ENCODE data around the gene MYCBP2.
"Not testable (repeated sequence)": the region's sequence is repeated elsewhere in the genome, so short reads cannot be mapped to it uniquely, and the experiment has no call there.

MYCBP2 gene

GRCh38 chr13:77356155-77356554, 29.3 kb upstream of the MYCBP2 start:
- Histone ChIP-seq H3K27me3 (ENCODE audit: control insufficient read depth in 1 of 2, insufficient read depth in 2 of 2, low read length in 2 of 2) (no peaks in the 10 kb centered on the region), H3K9me3 (ENCODE audit: low read length) (no peaks in the 10 kb centered on the region), H3K36me3 (ENCODE audit: insufficient read depth, low read length) (no peaks in the 10 kb centered on the region), H3K4me3 (ENCODE audit: low read depth in 1 of 2, low read length in 2 of 2) (no peak overlapping the region), H3K4me1 (ENCODE audit: insufficient read depth, low read length) (no peaks in the 10 kb centered on the region), H3K9ac (ENCODE audit: low read length) (no peak overlapping the region), H3K27ac (ENCODE audit: low read depth, low read length) (no peak overlapping the region)

GRCh38 chr13:77353995-77354394, 27.1 kb upstream of the MYCBP2 start:
- Histone ChIP-seq H3K4me1 (ENCODE audit: insufficient read depth, low read length) (no peaks in the 10 kb centered on the region), H3K27ac (ENCODE audit: low read depth, low read length) (no peak overlapping the region), H3K4me3 (ENCODE audit: low read depth in 1 of 2, low read length in 2 of 2) (no peak overlapping the region), H3K9me3 (ENCODE audit: low read length) (no peaks in the 10 kb centered on the region), H3K36me3 (ENCODE audit: insufficient read depth, low read length) (no peaks in the 10 kb centered on the region), H3K9ac (ENCODE audit: low read length) (no peak overlapping the region), H3K27me3 (ENCODE audit: control insufficient read depth in 1 of 2, insufficient read depth in 2 of 2, low read length in 2 of 2) (no peaks in the 10 kb centered on the region)

- no peaks in the 10 kb centered on the region for H3K27me3 ChIP-seq (ENCODE audit: control insufficient read depth in 1 of 2, insufficient read depth in 2 of 2, low read length in 2 of 2)
- H3K27ac ChIP-seq (ENCODE audit: low read depth, low read length): no peak overlapping the region
- H3K9me3 ChIP-seq (ENCODE audit: low read length): no peaks in the 10 kb centered on the region
- no peak overlapping the region for H3K9ac ChIP-seq (ENCODE audit: low read length)
- H3K36me3 ChIP-seq (ENCODE audit: insufficient read depth, low read length): no peaks in the 10 kb centered on the region
- H3K4me3 ChIP-seq (ENCODE audit: low read depth in 1 of 2, low read length in 2 of 2): no peak overlapping the region
- H3K4me1 ChIP-seq (ENCODE audit: insufficient read depth, low read length): no peaks in the 10 kb centered on the region
Observed at GRCh38 chr13:77351315-77351714, 24.4 kb upstream of the MYCBP2 start.

GRCh38 chr13:77350811-77351210, 23.9 kb upstream of the MYCBP2 start:
- Histone ChIP-seq H3K36me3 (ENCODE audit: insufficient read depth, low read length) (no peaks in the 10 kb centered on the region), H3K27me3 (ENCODE audit: control insufficient read depth in 1 of 2, insufficient read depth in 2 of 2, low read length in 2 of 2) (no peaks in the 10 kb centered on the region), H3K9ac (ENCODE audit: low read length) (no peak overlapping the region), H3K4me1 (ENCODE audit: insufficient read depth, low read length) (no peaks in the 10 kb centered on the region), H3K27ac (ENCODE audit: low read depth, low read length) (no peak overlapping the region), H3K4me3 (ENCODE audit: low read depth in 1 of 2, low read length in 2 of 2) (no peak overlapping the region), H3K9me3 (ENCODE audit: low read length) (no peaks in the 10 kb centered on the region)

GRCh38 chr13:77349365-77349764, 22.5 kb upstream of the MYCBP2 start:
- H3K36me3 ChIP-seq (ENCODE audit: insufficient read depth, low read length): no peaks in the 10 kb centered on the region
- no peak overlapping the region for H3K4me3 ChIP-seq (ENCODE audit: low read depth in 1 of 2, low read length in 2 of 2)
- no peaks in the 10 kb centered on the region for H3K27me3 ChIP-seq (ENCODE audit: control insufficient read depth in 1 of 2, insufficient read depth in 2 of 2, low read length in 2 of 2)
- no peak overlapping the region for H3K27ac ChIP-seq (ENCODE audit: low read depth, low read length)
- no peaks in the 10 kb centered on the region for H3K4me1 ChIP-seq (ENCODE audit: insufficient read depth, low read length)
- H3K9ac ChIP-seq (ENCODE audit: low read length): no peak overlapping the region
- H3K9me3 ChIP-seq (ENCODE audit: low read length): no peaks in the 10 kb centered on the region

- H3K36me3 ChIP-seq (ENCODE audit: insufficient read depth, low read length); H3K27ac ChIP-seq (ENCODE audit: low read depth, low read length); H3K27me3 ChIP-seq (ENCODE audit: control insufficient read depth in 1 of 2, insufficient read depth in 2 of 2, low read length in 2 of 2); H3K9me3 ChIP-seq (ENCODE audit: low read length); H3K9ac ChIP-seq (ENCODE audit: low read length); H3K4me1 ChIP-seq (ENCODE audit: insufficient read depth, low read length); H3K4me3 ChIP-seq (ENCODE audit: low read depth in 1 of 2, low read length in 2 of 2): not testable (repeated sequence)
Observed at GRCh38 chr13:77347351-77347750, 20.5 kb upstream of the MYCBP2 start.

GRCh38 chr13:77345150-77345780, 18.4 kb upstream of the MYCBP2 start:
- Histone ChIP-seq H3K9ac (ENCODE audit: low read length) (no peak overlapping the region), H3K4me1 (ENCODE audit: insufficient read depth, low read length) (no peaks in the 10 kb centered on the region), H3K36me3 (ENCODE audit: insufficient read depth, low read length) (no peaks in the 10 kb centered on the region), H3K4me3 (ENCODE audit: low read depth in 1 of 2, low read length in 2 of 2) (no peak overlapping the region), H3K9me3 (ENCODE audit: low read length) (no peaks in the 10 kb centered on the region), H3K27ac (ENCODE audit: low read depth, low read length) (no peak overlapping the region), H3K27me3 (ENCODE audit: control insufficient read depth in 1 of 2, insufficient read depth in 2 of 2, low read length in 2 of 2) (no peaks in the 10 kb centered on the region)

GRCh38 chr13:77343841-77344240, 16.9 kb upstream of the MYCBP2 start:
- Histone ChIP-seq H3K27ac (ENCODE audit: low read depth, low read length) (no peak overlapping the region), H3K4me3 (ENCODE audit: low read depth in 1 of 2, low read length in 2 of 2) (no peak overlapping the region), H3K27me3 (ENCODE audit: control insufficient read depth in 1 of 2, insufficient read depth in 2 of 2, low read length in 2 of 2) (no peaks in the 10 kb centered on the region)

GRCh38 chr13:77339408-77339807, 12.5 kb upstream of the MYCBP2 start:
- Histone ChIP-seq H3K9me3 (ENCODE audit: low read length) (no peaks in the 10 kb centered on the region), H3K27ac (ENCODE audit: low read depth, low read length) (no peak overlapping the region), H3K9ac (ENCODE audit: low read length) (no peak overlapping the region), H3K4me1 (ENCODE audit: insufficient read depth, low read length) (no peaks in the 10 kb centered on the region), H3K27me3 (ENCODE audit: control insufficient read depth in 1 of 2, insufficient read depth in 2 of 2, low read length in 2 of 2) (no peaks in the 10 kb centered on the region), H3K4me3 (ENCODE audit: low read depth in 1 of 2, low read length in 2 of 2) (no peak overlapping the region), H3K36me3 (ENCODE audit: insufficient read depth, low read length) (no peaks in the 10 kb centered on the region)

More at GRCh38 chr13:77343841-77344240, 16.9 kb upstream of the MYCBP2 start:
- Histone ChIP-seq H3K9ac (ENCODE audit: low read length) (no peak overlapping the region), H3K4me1 (ENCODE audit: insufficient read depth, low read length) (no peaks in the 10 kb centered on the region), H3K9me3 (ENCODE audit: low read length) (no peaks in the 10 kb centered on the region), H3K36me3 (ENCODE audit: insufficient read depth, low read length) (no peaks in the 10 kb centered on the region)

- Histone ChIP-seq H3K4me1 (ENCODE audit: insufficient read depth, low read length) (no peaks in the 10 kb centered on the region), H3K27me3 (ENCODE audit: control insufficient read depth in 1 of 2, insufficient read depth in 2 of 2, low read length in 2 of 2) (no peaks in the 10 kb centered on the region), H3K36me3 (ENCODE audit: insufficient read depth, low read length) (no peaks in the 10 kb centered on the region), H3K27ac (ENCODE audit: low read depth, low read length) (no peak overlapping the region), H3K9ac (ENCODE audit: low read length) (no peak overlapping the region), H3K9me3 (ENCODE audit: low read length) (no peaks in the 10 kb centered on the region), H3K4me3 (ENCODE audit: low read depth in 1 of 2, low read length in 2 of 2) (no peak overlapping the region)
Observed at GRCh38 chr13:77338961-77339401, 12.1 kb upstream of the MYCBP2 start.

- no peak overlapping the region for H3K9ac ChIP-seq (ENCODE audit: low read length)
- H3K27me3 ChIP-seq (ENCODE audit: control insufficient read depth in 1 of 2, insufficient read depth in 2 of 2, low read length in 2 of 2): no peaks in the 10 kb centered on the region
- no peak overlapping the region for H3K4me3 ChIP-seq (ENCODE audit: low read depth in 1 of 2, low read length in 2 of 2)
- no peaks in the 10 kb centered on the region for H3K9me3 ChIP-seq (ENCODE audit: low read length)
- H3K27ac ChIP-seq (ENCODE audit: low read depth, low read length): no peak overlapping the region
- no peaks in the 10 kb centered on the region for H3K36me3 ChIP-seq (ENCODE audit: insufficient read depth, low read length)
- H3K4me1 ChIP-seq (ENCODE audit: insufficient read depth, low read length): no peaks in the 10 kb centered on the region
Observed at GRCh38 chr13:77338329-77338728, 11.4 kb upstream of the MYCBP2 start.

GRCh38 chr13:77337159-77337558, 10.3 kb upstream of the MYCBP2 start:
- H3K4me3 ChIP-seq (ENCODE audit: low read depth in 1 of 2, low read length in 2 of 2): no peak overlapping the region
- H3K4me1 ChIP-seq (ENCODE audit: insufficient read depth, low read length): no peaks in the 10 kb centered on the region
- H3K9ac ChIP-seq (ENCODE audit: low read length): no peak overlapping the region

More at GRCh38 chr13:77337159-77337558, 10.3 kb upstream of the MYCBP2 start:
- Histone ChIP-seq H3K36me3 (ENCODE audit: insufficient read depth, low read length) (no peaks in the 10 kb centered on the region), H3K9me3 (ENCODE audit: low read length) (no peaks in the 10 kb centered on the region), H3K27ac (ENCODE audit: low read depth, low read length) (no peak overlapping the region), H3K27me3 (ENCODE audit: control insufficient read depth in 1 of 2, insufficient read depth in 2 of 2, low read length in 2 of 2) (no peaks in the 10 kb centered on the region)
